DOHH2 (cell line): ENCODE results near the gene TCEAL2.

ENCODE experiments used
- H3F3A ChIP-seq: fragments of 200-600 bp; sonication (generic), shearing (Covaris generic); 2 replicates; pipeline ENCODE4 v1.6.0; 2016; ENCODE audit warnings: antibody characterized with exemption, mild to moderate bottlenecking; ENCODE audit not compliant: control insufficient read depth, insufficient read depth
- H3K27ac ChIP-seq: fragments of 200-600 bp; sonication (generic); 2 replicates; pipeline ENCODE4 v1.5.1; 2014; ENCODE audit warnings: low read depth, mild to moderate bottlenecking, low read length, moderate library complexity
- H3K27me3 ChIP-seq: fragments of 200-600 bp; sonication (generic); 2 replicates; pipeline ENCODE4 v1.6.1; 2014; ENCODE audit warnings: mild to moderate bottlenecking, low read length, mixed read lengths; ENCODE audit not compliant: control insufficient read depth
- H3K36me3 ChIP-seq: fragments of 200-600 bp; sonication (generic); 2 replicates; pipeline ENCODE4 v1.6.1; 2014; ENCODE audit warnings: mild to moderate bottlenecking, low read length, moderate library complexity, mixed read lengths; ENCODE audit not compliant: control insufficient read depth
- H3K4me1 ChIP-seq: fragments of 200-600 bp; sonication (generic); 2 replicates; pipeline ENCODE4 v1.6.1; 2014; ENCODE audit warnings: mild to moderate bottlenecking, low read length, mixed read lengths; ENCODE audit not compliant: control insufficient read depth
- H3K4me2 ChIP-seq: fragments of 200-600 bp; sonication (generic); 2 replicates; pipeline ENCODE4 v1.6.0; 2014; ENCODE audit warnings: mild to moderate bottlenecking, low read length, moderate library complexity
- H3K4me3 ChIP-seq: fragments of 200-600 bp; sonication (generic); 2 replicates; pipeline ENCODE4 v1.5.1; 2014; ENCODE audit warnings: mild to moderate bottlenecking, low read length, mixed read lengths
- H3K79me2 ChIP-seq: fragments of 200-600 bp; sonication (generic); 2 replicates; pipeline ENCODE4 v1.6.1; 2014; ENCODE audit warnings: mild to moderate bottlenecking, low read length, mixed read lengths; ENCODE audit not compliant: control insufficient read depth
- H3K9me2 ChIP-seq: fragments of 200-600 bp; sonication (generic); replicated peaks from 2 replicates; pipeline ENCODE4 v1.6.1; 2014; ENCODE audit warnings: mild to moderate bottlenecking, low read length, mixed read lengths; ENCODE audit not compliant: control insufficient read depth
- H3K9me3 ChIP-seq: fragments of 200-600 bp; sonication (generic); 2 replicates; pipeline ENCODE4 v1.6.1; 2014; ENCODE audit warnings: antibody characterized with exemption, low read length, mixed read lengths; ENCODE audit not compliant: control insufficient read depth, insufficient read depth
- H4K20me1 ChIP-seq: fragments of 200-600 bp; sonication (generic); 2 replicates; pipeline ENCODE4 v1.6.0; 2014; ENCODE audit warnings: low read depth, mild to moderate bottlenecking, antibody characterized with exemption, low read length, moderate library complexity; ENCODE audit not compliant: control insufficient read depth, insufficient read depth
- CTCF ChIP-seq: fragments of 200-600 bp; sonication (generic); IDR thresholded peaks from one replicate; pipeline ENCODE4 v1.5.1; 2014; ENCODE audit warnings: antibody characterized with exemption, mild to moderate bottlenecking, low read depth, low read length; ENCODE audit not compliant: poor library complexity, severe bottlenecking
- EZH2phosphoT487 ChIP-seq: fragments of 200-600 bp; sonication (generic); IDR thresholded peaks from 2 replicates; pipeline ENCODE4 v1.6.1; 2017; ENCODE audit warnings: borderline replicate concordance, mild to moderate bottlenecking, antibody characterized with exemption, low read length, moderate library complexity, mixed read lengths

TCEAL2 gene

GRCh38 chrX:102154218-102154860, 28.9 kb downstream of the TCEAL2 start:
- no peak overlapping the region for H3K4me2 ChIP-seq
- H4K20me1 ChIP-seq = no peaks in the 10 kb centered on the region
- no peaks in the 10 kb centered on the region for H3K4me1 ChIP-seq
- peak; percentile 27 for TF ChIP-seq CTCF
- no peak for TF ChIP-seq EZH2phosphoT487
- H3K4me3 ChIP-seq = no peak overlapping the region
- H3K9me3 ChIP-seq = no peaks in the 10 kb centered on the region
- H3K27me3 ChIP-seq = no peaks in the 10 kb centered on the region
- H3K36me3 ChIP-seq = no peaks in the 10 kb centered on the region
- H3F3A ChIP-seq = no peaks in the 10 kb centered on the region
- no peaks in the 10 kb centered on the region for H3K79me2 ChIP-seq
- H3K27ac ChIP-seq = no peak overlapping the region
- no peaks in the 10 kb centered on the region for H3K9me2 ChIP-seq

DNA sequence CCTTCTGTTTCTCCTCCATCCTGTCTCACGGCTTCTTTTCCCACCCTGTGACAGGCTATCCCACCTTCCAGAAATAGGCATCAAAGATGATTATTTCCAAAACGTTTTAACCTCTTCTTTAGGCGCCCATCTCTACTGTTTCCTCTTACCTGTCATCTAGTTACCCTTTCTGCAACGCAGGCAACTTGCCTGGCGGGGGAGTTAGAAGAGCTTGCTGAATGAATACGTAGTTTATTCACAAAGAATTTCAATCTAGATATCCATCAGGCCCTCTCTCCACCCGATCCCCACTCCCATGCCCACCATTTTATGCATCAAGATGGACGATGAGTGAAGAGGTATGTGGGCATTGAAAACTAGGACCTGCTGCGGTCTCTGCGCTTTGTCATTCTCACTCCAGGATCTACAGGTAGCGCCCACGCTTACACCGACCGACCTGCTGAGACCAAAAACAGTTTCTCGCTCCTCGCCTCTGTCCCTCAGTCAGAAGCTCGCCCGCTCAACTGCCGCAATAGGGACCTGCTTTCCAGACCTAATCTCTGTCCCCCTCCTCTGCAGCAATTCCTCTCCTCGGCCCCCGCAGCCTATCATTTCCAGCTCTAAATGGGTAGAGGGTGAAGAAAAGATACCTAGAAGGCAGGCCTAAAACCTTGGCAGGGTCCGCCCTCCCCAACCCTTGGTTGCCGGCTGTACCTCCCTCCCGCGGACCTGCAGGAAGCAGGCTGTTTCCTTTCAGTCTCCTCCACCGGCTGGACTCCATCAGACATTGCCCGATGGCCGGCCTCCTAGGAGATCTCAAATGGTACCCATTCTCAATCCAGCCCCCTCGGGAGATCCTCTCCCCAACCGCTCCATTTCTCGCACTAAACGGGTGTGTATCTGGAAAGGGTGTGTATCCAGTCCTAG, 29.7 kb downstream of the TCEAL2 start:
- no peak overlapping the region for H3K4me3 ChIP-seq
- H4K20me1 ChIP-seq = no peaks in the 10 kb centered on the region
- TF ChIP-seq EZH2phosphoT487 (no peak), CTCF (no peak)
- no peaks in the 10 kb centered on the region for H3K9me2 ChIP-seq
- H3K9me3 ChIP-seq = no peaks in the 10 kb centered on the region
- no peaks in the 10 kb centered on the region for H3K36me3 ChIP-seq
- H3K4me1 ChIP-seq = no peaks in the 10 kb centered on the region
- no peaks in the 10 kb centered on the region for H3K27me3 ChIP-seq
- no peaks in the 10 kb centered on the region for H3F3A ChIP-seq
- H3K27ac ChIP-seq = no peak overlapping the region
- no peak overlapping the region for H3K4me2 ChIP-seq
- no peaks in the 10 kb centered on the region for H3K79me2 ChIP-seq

DNA sequence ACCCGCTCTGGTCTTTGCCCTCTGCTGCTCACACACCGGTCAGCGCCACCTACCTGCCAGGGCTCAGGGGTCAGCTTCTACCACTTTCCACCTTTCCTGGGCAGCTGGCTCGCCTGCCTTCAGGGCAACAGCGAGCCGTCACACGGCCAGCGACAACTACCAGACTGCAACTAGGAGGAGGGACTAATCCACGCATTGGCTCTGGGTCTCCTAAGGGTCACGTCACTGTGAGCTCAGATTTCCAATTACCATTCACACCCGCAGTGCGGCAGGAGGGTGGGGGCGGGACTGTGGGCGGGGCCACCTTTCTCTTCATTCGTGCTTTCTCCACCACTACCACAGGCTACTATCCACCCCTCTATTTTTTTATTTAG, 30.3 kb downstream of the TCEAL2 start, which contains the start of gene BEX5:
Gene BEX5, minus strand, starts transcription at position 172 of the 374 bp plus-strand sequence. CDS start 1,712 bp downstream, outside the sequence.
- Histone ChIP-seq H3K27me3 (no peaks in the 10 kb centered on the region), H3K9me3 (no peaks in the 10 kb centered on the region), H3K4me1 (no peaks in the 10 kb centered on the region), H3F3A (no peaks in the 10 kb centered on the region), H3K4me3 (no peak within 1 kb of the TSS), H3K36me3 (no peaks in the 10 kb centered on the region), H4K20me1 (no peaks in the 10 kb centered on the region), H3K9me2 (no peaks in the 10 kb centered on the region), H3K79me2 (no peaks in the 10 kb centered on the region), H3K4me2 (no peak within 1 kb of the TSS), H3K27ac (no peak within 1 kb of the TSS)
- no peak for TF ChIP-seq EZH2phosphoT487
- TF ChIP-seq CTCF = no peak
